Activated naive CD4-positive, alpha-beta T cell (primary cell): ENCODE measurements around the gene PCDHB11.
"Not testable (repeated sequence)": the region's sequence is repeated elsewhere in the genome, so short reads cannot be mapped to it uniquely, and the experiment has no call there.

Experiments used
- DNase-seq, 4 experiments: peaks; one replicate each; lab custom pipeline; 2025; lab: John Stamatoyannopoulos, UW

Gene PCDHB11

GRCh38 chr5:141186897-141187512 lies 12.4 kb upstream of the PCDHB11 start, which contains the start of gene PCDHB9:
Gene PCDHB9 (plus strand): TSS chr5:141187161. CDS start chr5:141187319, 158 bp downstream.
- no peak for DNase-seq

- DNase-seq, result not testable (repeated sequence)
Measured at GRCh38 chr5:141188682-141189081, 10.7 kb upstream of the PCDHB11 start.

GRCh38 chr5:141189131-141189530 lies 10.3 kb upstream of the PCDHB11 start:
- DNase-seq, result not testable (repeated sequence)

GRCh38 chr5:141192110-141192725 lies 7.2 kb upstream of the PCDHB11 start, which contains the start of gene PCDHB10:
Gene PCDHB10 (plus strand): TSS chr5:141192353. CDS start chr5:141192553, 200 bp downstream.
- no peak for DNase-seq

GRCh38 chr5:141194332-141194731 lies 5.1 kb upstream of the PCDHB11 start:
- DNase-seq, result not testable (repeated sequence)

- no peak for DNase-seq
Measured at GRCh38 chr5:141196363-141196762, 3.1 kb upstream of the PCDHB11 start.

- DNase-seq, result not testable (repeated sequence)
Measured at GRCh38 chr5:141201126-141201525, 1.7 kb downstream of the PCDHB11 start.

GRCh38 chr5:141201646-141202045 lies 2.2 kb downstream of the PCDHB11 start:
- not testable (repeated sequence) for DNase-seq

GRCh38 chr5:141208478-141208877 lies 9.1 kb downstream of the PCDHB11 start, which contains the start of gene PCDHB12:
Gene PCDHB12 (plus strand): TSS chr5:141208719. CDS start chr5:141208908, 189 bp downstream.
- DNase-seq, result no peak

GRCh38 chr5:141210281-141210680 lies 10.9 kb downstream of the PCDHB11 start:
- not testable (repeated sequence) for DNase-seq

- DNase-seq, result not testable (repeated sequence)
Measured at GRCh38 chr5:141210849-141211248, 11.4 kb downstream of the PCDHB11 start.

- not testable (repeated sequence) for DNase-seq
Measured at GRCh38 chr5:141213656-141214339, 14.4 kb downstream of the PCDHB11 start, which contains the start of gene PCDHB13. Gene PCDHB13 (plus strand): TSS chr5:141213919. CDS start chr5:141214124, 205 bp downstream.

GRCh38 chr5:141214583-141214982 lies 15.2 kb downstream of the PCDHB11 start:
- DNase-seq, result not testable (repeated sequence)

GRCh38 chr5:141215504-141215903 lies 16.1 kb downstream of the PCDHB11 start:
- DNase-seq, result not testable (repeated sequence)

GRCh38 chr5:141216035-141216434 lies 16.6 kb downstream of the PCDHB11 start:
- not testable (repeated sequence) for DNase-seq

- no peak for DNase-seq
Measured at GRCh38 chr5:141223112-141223783, 23.8 kb downstream of the PCDHB11 start, which contains the start of gene PCDHB14. Gene PCDHB14 (plus strand): TSS chr5:141223343. CDS start chr5:141223506, 163 bp downstream.

GRCh38 chr5:141224844-141225243 lies 25.4 kb downstream of the PCDHB11 start:
- not testable (repeated sequence) for DNase-seq

GRCh38 chr5:141225421-141225820 lies 26.0 kb downstream of the PCDHB11 start:
- DNase-seq, result not testable (repeated sequence)

- no peak for DNase-seq
Measured at GRCh38 chr5:141234109-141234667, 34.8 kb downstream of the PCDHB11 start.

GRCh38 chr5:141235922-141236321 lies 36.5 kb downstream of the PCDHB11 start:
- not testable (repeated sequence) for DNase-seq

GRCh38 chr5:141236516-141237313 lies 37.3 kb downstream of the PCDHB11 start:
- DNase-seq, result no peak
